ENCODE results near the gene MYO1B. TPM values are rescaled to one million over a fixed set of nuclear protein-coding genes. Genes with fewer than 3 reads are reported as not detected.

The MYO1B gene
- polyA plus RNA-seq, 3 donors, result 0.01 TPM; not detected in 2

DNA sequence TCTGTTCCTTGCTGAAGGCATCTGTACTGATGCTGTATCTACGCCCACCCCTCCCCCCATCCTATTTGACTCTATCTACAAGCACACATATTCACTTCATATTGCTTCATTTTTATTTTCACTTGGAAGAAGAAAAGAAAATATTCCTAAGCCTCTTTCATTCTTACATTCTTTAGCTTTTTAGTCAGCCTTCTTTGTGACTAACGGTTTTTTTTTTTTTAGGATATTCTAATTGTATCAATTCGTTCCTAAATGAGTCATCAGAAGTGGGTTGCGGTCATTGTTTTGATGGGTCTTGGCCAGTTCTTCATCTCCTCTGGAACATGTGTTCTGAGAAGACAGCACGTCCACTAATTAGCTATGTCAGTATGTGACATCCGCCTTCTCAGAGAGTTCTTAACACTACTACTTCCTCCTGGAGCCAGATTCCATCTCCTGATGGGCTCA, 88.7 kb downstream of the MYO1B start:
- H3K36me3 ChIP-seq (replicated peaks in 1 of 2; ENCODE audit: control insufficient read depth in 1 of 2, insufficient read depth in 2 of 2, low read length in 2 of 2), result no peaks in the 10 kb centered on the region
- H3K9me3 ChIP-seq (replicated peaks in 1 of 2; ENCODE audit: control insufficient read depth in 1 of 2, insufficient read depth in 1 of 2, low read length in 2 of 2), result no peaks in the 10 kb centered on the region
- H3K4me3 Mint-ChIP-seq, result no peak overlapping the region
- no peaks in the 10 kb centered on the region for H3K4me1 ChIP-seq (ENCODE audit: control insufficient read depth in 1 of 2, insufficient read depth in 2 of 2, low read length in 2 of 2)
- no peak overlapping the region for H3K27ac ChIP-seq (ENCODE audit: low read depth in 1 of 2, low read length in 2 of 2)
- H3K27me3 ChIP-seq (ENCODE audit: control insufficient read depth in 2 of 2, insufficient read depth in 2 of 2, low read length in 2 of 2), result no peaks in the 10 kb centered on the region
- H3K4me2 ChIP-seq (replicated peaks; ENCODE audit: extremely low read depth, low read length, poor library complexity, severe bottlenecking), result no peak overlapping the region
- H3K4me3 ChIP-seq (replicated peaks in 1 of 3; ENCODE audit: low read depth in 2 of 3, low read length in 3 of 3), result no peak overlapping the region
- intact Hi-C loops (cut with micrococcal nuclease), result no loop called here
- H3K9ac ChIP-seq (ENCODE audit: insufficient read depth, low read length, poor library complexity, severe bottlenecking), result no peak overlapping the region
- H3K27me3 Mint-ChIP-seq (ENCODE audit: low read depth in 3 of 3), result peaks cover 0 to 2% (median 2%) of the 10 kb centered on the region in 3 donors
- no peak for DNase-seq
- H2AFZ ChIP-seq (ENCODE audit: insufficient read depth, low read depth, low read length, poor library complexity, severe bottlenecking), result no peak overlapping the region
- H3K36me3 Mint-ChIP-seq, result no peaks in the 10 kb centered on the region
- no peaks in the 10 kb centered on the region for H4K20me1 ChIP-seq (ENCODE audit: insufficient read depth, low read length)
- no peak for TF ChIP-seq CTCF (IDR thresholded peaks at IDR 0.05)
- H3K4me1 Mint-ChIP-seq, result no peaks in the 10 kb centered on the region
- H3K9me3 Mint-ChIP-seq, result peaks cover 0 to 2% (median 0%) of the 10 kb centered on the region in 7 donors
- WGBS (ENCODE audit: insufficient coverage), result no CpG with 5 or more reads among the region's 6 CpGs
- H3K79me2 ChIP-seq (ENCODE audit: insufficient read depth, low read length), result no peaks in the 10 kb centered on the region
- no peak overlapping the region for H3K27ac Mint-ChIP-seq

DNA sequence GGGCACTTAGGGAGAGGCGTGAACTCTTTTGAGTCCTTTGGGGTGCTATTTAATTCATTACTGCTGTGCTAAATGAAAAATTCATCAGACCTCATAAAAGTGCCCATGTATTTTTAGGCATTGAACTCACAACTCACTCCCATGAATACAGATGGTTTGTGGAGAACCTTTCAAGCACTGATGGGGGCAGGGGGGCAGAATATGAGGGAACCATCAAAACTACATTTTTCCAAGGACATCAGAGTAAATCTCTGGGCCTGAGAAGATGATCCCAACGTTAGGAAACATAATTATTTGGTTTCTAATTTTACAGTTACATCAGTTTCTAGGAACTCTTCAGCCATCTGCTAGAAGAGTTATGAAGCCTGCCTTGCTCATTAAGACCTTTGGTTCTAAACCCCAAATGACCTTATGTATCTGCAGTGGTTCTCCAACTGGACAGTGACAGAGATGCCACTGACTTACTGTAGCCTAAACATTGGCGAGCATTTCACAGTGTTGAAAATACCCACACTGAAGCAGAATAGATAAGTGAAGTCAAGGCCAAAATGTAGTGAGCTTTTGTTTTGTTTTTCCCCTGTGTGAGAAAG, 90.8 kb downstream of the MYO1B start:
- Histone ChIP-seq H3K4me2 (replicated peaks; ENCODE audit: extremely low read depth, low read length, poor library complexity, severe bottlenecking) (no peak overlapping the region), H3K27ac (ENCODE audit: low read depth in 1 of 2, low read length in 2 of 2) (no peak overlapping the region), H4K20me1 (ENCODE audit: insufficient read depth, low read length) (no peaks in the 10 kb centered on the region), H3K4me3 (replicated peaks in 1 of 3; ENCODE audit: low read depth in 2 of 3, low read length in 3 of 3) (no peak overlapping the region), H3K79me2 (ENCODE audit: insufficient read depth, low read length) (no peaks in the 10 kb centered on the region), H3K36me3 (replicated peaks in 1 of 2; ENCODE audit: control insufficient read depth in 1 of 2, insufficient read depth in 2 of 2, low read length in 2 of 2) (no peaks in the 10 kb centered on the region), H3K9me3 (replicated peaks in 1 of 2; ENCODE audit: control insufficient read depth in 1 of 2, insufficient read depth in 1 of 2, low read length in 2 of 2) (no peaks in the 10 kb centered on the region), H3K4me1 (ENCODE audit: control insufficient read depth in 1 of 2, insufficient read depth in 2 of 2, low read length in 2 of 2) (no peaks in the 10 kb centered on the region), H3K27me3 (ENCODE audit: control insufficient read depth in 2 of 2, insufficient read depth in 2 of 2, low read length in 2 of 2) (no peaks in the 10 kb centered on the region), H3K9ac (ENCODE audit: insufficient read depth, low read length, poor library complexity, severe bottlenecking) (no peak overlapping the region), H2AFZ (ENCODE audit: insufficient read depth, low read depth, low read length, poor library complexity, severe bottlenecking) (no peak overlapping the region)
- Mint-ChIP-seq H3K4me3 (no peak overlapping the region), H3K27ac (no peak overlapping the region), H3K27me3 (ENCODE audit: low read depth in 3 of 3) (peaks cover 0 to 2% (median 2%) of the 10 kb centered on the region in 3 donors), H3K36me3 (no peaks in the 10 kb centered on the region), H3K9me3 (peaks cover 0 to 3% (median 0%) of the 10 kb centered on the region in 7 donors), H3K4me1 (no peaks in the 10 kb centered on the region)
- no peak for DNase-seq
- WGBS (ENCODE audit: insufficient coverage), result 67% methylated on average over 2 of the region's 3 CpGs
- intact Hi-C loops (cut with micrococcal nuclease), result no loop called here
- no peak for TF ChIP-seq CTCF (IDR thresholded peaks at IDR 0.05)

Data from CD14-positive monocyte (primary cell).